Left forelimb (tissue), 1 donor: ENCODE results near the gene COL23A1.
"Not testable (repeated sequence)": the region's sequence is repeated elsewhere in the genome, so short reads cannot be mapped to it uniquely, and the experiment has no call there.

Source experiments
- DNase-seq: peaks from one replicate; pipeline ENCODE4 v3.0.0-alpha.2; 2018; ENCODE audit warnings: low spot score

Gene COL23A1

GRCh38 chr5:178207917-178208280, 382.3 kb downstream of the COL23A1 start:
- DNase-seq, result peak; percentile 20

GRCh38 chr5:178207183-178207916, 382.8 kb downstream of the COL23A1 start:
- peak; percentile 56 for DNase-seq

- peak; percentile 46 for DNase-seq
Measured at GRCh38 chr5:178206166-178207101, 383.8 kb downstream of the COL23A1 start.

GRCh38 chr5:178205749-178206047, 384.5 kb downstream of the COL23A1 start:
- DNase-seq, result no peak

GRCh38 chr5:178204935-178205748, 385.1 kb downstream of the COL23A1 start:
- DNase-seq, result peak; percentile 83

- DNase-seq, result peak; percentile 99
Measured at GRCh38 chr5:178204182-178204934, 385.8 kb downstream of the COL23A1 start, which contains the start of gene HNRNPAB. TSS of gene HNRNPAB (plus strand) at chr5:178204533. CDS start at chr5:178204838, 305 bp downstream.

- DNase-seq, result no peak
Measured at GRCh38 chr5:178203670-178204181, 386.5 kb downstream of the COL23A1 start.

- no peak for DNase-seq
Measured at GRCh38 chr5:178202541-178202940, 387.7 kb downstream of the COL23A1 start.

GRCh38 chr5:178201927-178202235, 388.3 kb downstream of the COL23A1 start:
- no peak for DNase-seq

- DNase-seq, result no peak
Measured at GRCh38 chr5:178201221-178201926, 388.8 kb downstream of the COL23A1 start.

GRCh38 chr5:178199581-178200434, 390.4 kb downstream of the COL23A1 start:
- DNase-seq, result no peak

- DNase-seq, result no peak
Measured at GRCh38 chr5:178198706-178199105, 391.5 kb downstream of the COL23A1 start.

- DNase-seq, result not testable (repeated sequence)
Measured at GRCh38 chr5:178198151-178198550, 392.0 kb downstream of the COL23A1 start.

GRCh38 chr5:178196986-178197385, 393.2 kb downstream of the COL23A1 start:
- no peak for DNase-seq

- DNase-seq, result no peak
Measured at GRCh38 chr5:178196281-178196812, 393.8 kb downstream of the COL23A1 start.

GRCh38 chr5:178194026-178194425, 396.2 kb downstream of the COL23A1 start:
- DNase-seq, result no peak

- DNase-seq, result no peak
Measured at GRCh38 chr5:178193251-178193809, 396.9 kb downstream of the COL23A1 start.

GRCh38 chr5:178192787-178193186, 397.4 kb downstream of the COL23A1 start:
- no peak for DNase-seq

GRCh38 chr5:178192244-178192643, 397.9 kb downstream of the COL23A1 start:
- DNase-seq, result no peak
